Measurements from ENCODE around the gene COX7A2.

GRCh38 chr6:75217193-75217592, 26.4 kb downstream of the COX7A2 start:
- TF ChIP-seq CTCF (IDR thresholded peaks at IDR 0.05) (no peak), POLR2A (IDR thresholded peaks at IDR 0.05) (no peak)
